ENCODE results near the gene RBM10.
A peak's percentile ranks its signal among the peaks of the same experiment; 100 is the strongest.

Gene RBM10

DNA sequence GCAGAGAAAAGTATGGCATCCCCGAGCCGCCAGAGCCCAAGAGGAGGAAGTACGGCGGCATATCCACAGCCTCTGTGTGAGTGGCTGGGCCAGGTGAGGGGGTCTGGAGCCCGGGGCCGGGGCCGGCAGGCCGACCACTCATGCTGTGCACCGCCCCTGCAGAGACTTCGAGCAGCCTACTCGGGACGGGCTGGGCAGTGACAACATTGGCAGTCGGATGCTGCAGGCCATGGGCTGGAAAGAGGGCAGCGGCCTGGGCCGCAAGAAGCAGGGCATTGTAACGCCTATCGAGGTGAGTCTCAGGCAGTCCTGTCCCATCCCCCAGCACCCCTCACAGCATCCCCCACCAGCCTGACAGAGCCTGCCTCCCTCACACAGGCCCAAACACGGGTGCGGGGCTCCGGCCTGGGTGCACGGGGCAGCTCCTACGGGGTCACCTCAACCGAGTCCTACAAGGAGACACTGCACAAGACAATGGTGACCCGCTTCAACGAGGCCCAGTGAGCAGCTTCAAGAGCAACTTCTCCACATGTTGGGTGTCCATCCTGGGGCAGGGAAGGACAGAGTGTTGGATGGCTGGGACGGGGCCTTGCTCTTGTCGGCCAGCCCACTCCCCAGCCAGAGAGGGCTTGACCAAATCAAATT lies 41.2 kb downstream of the RBM10 start:
- no peaks in the 10 kb centered on the region for H3K9me2 ChIP-seq (replicated peaks; ENCODE audit: insufficient read depth, low read length)
- H3F3A ChIP-seq (ENCODE audit: insufficient read depth), result peaks cover 15% of the 10 kb centered on the region
- no peaks in the 10 kb centered on the region for H3K27me3 ChIP-seq (ENCODE audit: low read length)
- H3K9me3 ChIP-seq (ENCODE audit: insufficient read depth, low read length), result no peaks in the 10 kb centered on the region
- H3K27ac ChIP-seq (ENCODE audit: low read depth, low read length), result no peak overlapping the region
- no peak overlapping the region for H3K4me2 ChIP-seq (ENCODE audit: low read depth, low read length, poor library complexity, severe bottlenecking)
- no peaks in the 10 kb centered on the region for H3K36me3 ChIP-seq (ENCODE audit: low read length)
- no peaks in the 10 kb centered on the region for H3K79me2 ChIP-seq (ENCODE audit: insufficient read depth, low read length)
- H3K4me3 ChIP-seq (ENCODE audit: insufficient read depth, low read length, poor library complexity, severe bottlenecking), result no peak overlapping the region
- TF ChIP-seq, protein P1, sequence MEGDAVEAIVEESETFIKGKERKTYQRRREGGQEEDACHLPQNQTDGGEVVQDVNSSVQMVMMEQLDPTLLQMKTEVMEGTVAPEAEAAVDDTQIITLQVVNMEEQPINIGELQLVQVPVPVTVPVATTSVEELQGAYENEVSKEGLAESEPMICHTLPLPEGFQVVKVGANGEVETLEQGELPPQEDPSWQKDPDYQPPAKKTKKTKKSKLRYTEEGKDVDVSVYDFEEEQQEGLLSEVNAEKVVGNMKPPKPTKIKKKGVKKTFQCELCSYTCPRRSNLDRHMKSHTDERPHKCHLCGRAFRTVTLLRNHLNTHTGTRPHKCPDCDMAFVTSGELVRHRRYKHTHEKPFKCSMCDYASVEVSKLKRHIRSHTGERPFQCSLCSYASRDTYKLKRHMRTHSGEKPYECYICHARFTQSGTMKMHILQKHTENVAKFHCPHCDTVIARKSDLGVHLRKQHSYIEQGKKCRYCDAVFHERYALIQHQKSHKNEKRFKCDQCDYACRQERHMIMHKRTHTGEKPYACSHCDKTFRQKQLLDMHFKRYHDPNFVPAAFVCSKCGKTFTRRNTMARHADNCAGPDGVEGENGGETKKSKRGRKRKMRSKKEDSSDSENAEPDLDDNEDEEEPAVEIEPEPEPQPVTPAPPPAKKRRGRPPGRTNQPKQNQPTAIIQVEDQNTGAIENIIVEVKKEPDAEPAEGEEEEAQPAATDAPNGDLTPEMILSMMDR (IDR thresholded peaks at IDR 0.05; ENCODE audit: insufficient read depth, low read length, poor library complexity, severe bottlenecking), result no peak
- no peak for TF ChIP-seq EZH2phosphoT487 (conservative IDR thresholded peaks at IDR 0.05; ENCODE audit: low read length)
- H4K20me1 ChIP-seq (ENCODE audit: low read depth, low read length), result no peaks in the 10 kb centered on the region
- H3K9ac ChIP-seq (ENCODE audit: low read length), result no peak overlapping the region
- H2AFZ ChIP-seq (ENCODE audit: low read depth, low read length, severe bottlenecking), result no peak overlapping the region

DNA sequence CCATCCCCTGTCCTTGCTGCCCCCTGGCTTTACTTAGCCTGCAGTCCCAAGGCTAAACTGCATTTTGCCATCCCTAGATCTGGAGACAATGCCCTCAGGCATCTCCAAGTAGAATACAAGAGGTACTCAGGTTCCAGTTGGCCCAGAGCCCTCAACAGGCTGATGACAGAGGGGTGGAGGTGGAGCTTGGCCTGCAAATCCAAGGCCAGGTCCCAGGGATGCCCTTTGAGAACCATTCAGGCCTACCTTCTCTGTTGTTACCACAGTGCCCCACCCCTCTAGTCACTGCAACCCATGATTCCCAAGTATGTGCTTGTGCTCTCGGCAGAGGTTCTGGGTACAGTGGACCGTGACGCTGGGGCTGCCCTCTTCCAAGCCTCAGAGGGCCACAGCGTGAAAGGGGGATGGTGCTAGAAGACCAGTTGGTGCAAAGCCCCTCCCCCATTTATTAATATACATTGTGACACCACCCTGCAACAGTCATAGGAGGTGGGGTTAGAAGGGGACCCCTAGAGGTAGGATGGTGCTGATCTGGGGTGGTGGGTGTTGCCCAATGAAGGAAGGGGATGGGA lies 42.2 kb downstream of the RBM10 start:
- no peaks in the 10 kb centered on the region for H3K9me3 ChIP-seq (ENCODE audit: insufficient read depth, low read length)
- H3K27ac ChIP-seq (ENCODE audit: low read depth, low read length), result no peak overlapping the region
- no peak overlapping the region for H3K4me3 ChIP-seq (ENCODE audit: insufficient read depth, low read length, poor library complexity, severe bottlenecking)
- no peak overlapping the region for H3K9ac ChIP-seq (ENCODE audit: low read length)
- TF ChIP-seq, protein P1 (IDR thresholded peaks at IDR 0.05; ENCODE audit: insufficient read depth, low read length, poor library complexity, severe bottlenecking), result no peak
- no peak for TF ChIP-seq EZH2phosphoT487 (conservative IDR thresholded peaks at IDR 0.05; ENCODE audit: low read length)
- H3K9me2 ChIP-seq (replicated peaks; ENCODE audit: insufficient read depth, low read length), result no peaks in the 10 kb centered on the region
- H3K36me3 ChIP-seq (ENCODE audit: low read length), result no peaks in the 10 kb centered on the region
- 0 out of 2 replicates have a peak, but pooled peaks cover 4% of the 10 kb centered on the region for H3K79me2 ChIP-seq (ENCODE audit: insufficient read depth, low read length)
- no peak overlapping the region for H2AFZ ChIP-seq (ENCODE audit: low read depth, low read length, severe bottlenecking)
- H3K4me2 ChIP-seq (ENCODE audit: low read depth, low read length, poor library complexity, severe bottlenecking), result no peak overlapping the region
- peaks cover 22% of the 10 kb centered on the region for H3F3A ChIP-seq (ENCODE audit: insufficient read depth)
- no peaks in the 10 kb centered on the region for H3K27me3 ChIP-seq (ENCODE audit: low read length)
- no peaks in the 10 kb centered on the region for H4K20me1 ChIP-seq (ENCODE audit: low read depth, low read length)

DNA sequence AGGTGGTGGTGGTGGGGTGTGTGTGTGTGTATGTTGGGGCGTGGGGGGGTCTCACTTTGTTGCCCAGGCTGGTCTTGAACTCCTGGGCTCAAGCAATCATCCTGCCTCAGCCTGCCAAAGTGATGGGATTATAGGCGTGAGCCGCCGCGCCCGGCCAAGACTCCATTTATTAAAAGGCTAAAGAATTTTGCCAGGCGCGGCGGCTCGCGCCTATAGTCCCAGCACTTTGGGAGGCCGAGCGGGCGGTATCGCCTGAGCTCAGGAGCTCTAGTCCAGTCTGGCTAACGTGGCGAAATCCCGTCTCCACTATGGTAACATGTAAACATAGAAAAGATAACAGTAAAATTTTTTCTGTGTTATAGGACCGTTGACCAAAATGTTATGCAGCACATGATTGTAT lies 44.9 kb downstream of the RBM10 start:
- no peak overlapping the region for H3K4me3 ChIP-seq (ENCODE audit: insufficient read depth, low read length, poor library complexity, severe bottlenecking)
- no peaks in the 10 kb centered on the region for H3K27me3 ChIP-seq (ENCODE audit: low read length)
- H3K9me2 ChIP-seq (replicated peaks; ENCODE audit: insufficient read depth, low read length), result no peaks in the 10 kb centered on the region
- peak overlapping the region; percentile 98; the same call in 1 of the 2 replicates for H3K9ac ChIP-seq (ENCODE audit: low read length)
- TF ChIP-seq EZH2phosphoT487 (conservative IDR thresholded peaks at IDR 0.05; ENCODE audit: low read length), result no peak
- TF ChIP-seq, protein P1 (IDR thresholded peaks at IDR 0.05; ENCODE audit: insufficient read depth, low read length, poor library complexity, severe bottlenecking), result no peak
- no peaks in the 10 kb centered on the region for H3K9me3 ChIP-seq (ENCODE audit: insufficient read depth, low read length)
- H3K4me2 ChIP-seq (ENCODE audit: low read depth, low read length, poor library complexity, severe bottlenecking), result peak overlapping the region; percentile 55
- no peaks in the 10 kb centered on the region for H3K36me3 ChIP-seq (ENCODE audit: low read length)
- no peak overlapping the region for H3K27ac ChIP-seq (ENCODE audit: low read depth, low read length)
- H3K79me2 ChIP-seq (ENCODE audit: insufficient read depth, low read length), result peaks cover 17% of the 10 kb centered on the region
- no peaks in the 10 kb centered on the region for H4K20me1 ChIP-seq (ENCODE audit: low read depth, low read length)
- peak overlapping the region; percentile 76 for H2AFZ ChIP-seq (ENCODE audit: low read depth, low read length, severe bottlenecking)
- H3F3A ChIP-seq (ENCODE audit: insufficient read depth), result peaks cover 35% of the 10 kb centered on the region

Measured in SU-DHL-6 (cell line).